Lung (tissue), 12 donors: Measurements from ENCODE around the gene DGKD. TPM values are rescaled to one million over a fixed set of nuclear protein-coding genes. Genes with fewer than 3 reads are reported as not detected.

Source experiments
- ATAC-seq: fragments of 200-7000 bp; cut with Tn5 transposase; one replicate; pipeline ENCODE4 v1.9.1; 2020; ENCODE audit warnings: moderate number of reproducible peaks; ENCODE audit not compliant: insufficient read depth, low FRiP score
- DNase-seq, 3 donors: peaks; one replicate each; pipeline ENCODE4 v3.0.0-alpha.2; 2013 to 2017
- H3K27ac ChIP-seq, 2 donors: one replicate each; pipeline ENCODE4 v1.5.1; 2013; ENCODE audit warnings: mild to moderate bottlenecking in 2 of 2, moderate library complexity in 2 of 2, control low read depth in 1 of 2, inconsistent platforms in 1 of 2, low read depth in 1 of 2, low read length in 1 of 2
- H3K27me3 ChIP-seq, 3 donors: one replicate each; pipeline ENCODE4 v1.5.1; 2013; ENCODE audit warnings: low read length in 2 of 3; ENCODE audit not compliant: control insufficient read depth in 3 of 3, insufficient read depth in 3 of 3
- H3K36me3 ChIP-seq, 4 donors: one replicate each; pipeline ENCODE4 v1.5.1; 2013; ENCODE audit warnings: low read length in 4 of 4, mild to moderate bottlenecking in 1 of 4, moderate library complexity in 1 of 4; ENCODE audit not compliant: control insufficient read depth in 4 of 4, insufficient read depth in 4 of 4
- H3K4me1 ChIP-seq, 5 donors: one replicate each; pipeline ENCODE4 v1.5.1; 2013; ENCODE audit warnings: low read length in 5 of 5, mild to moderate bottlenecking in 2 of 5, moderate library complexity in 1 of 5; ENCODE audit not compliant: control insufficient read depth in 5 of 5, insufficient read depth in 5 of 5
- H3K4me3 ChIP-seq: one replicate; pipeline ENCODE4 v1.5.1; 2013; ENCODE audit warnings: mild to moderate bottlenecking, control low read depth, moderate library complexity
- H3K9ac ChIP-seq, 2 donors: one replicate each; pipeline ENCODE4 v1.5.1; 2013; ENCODE audit warnings: low read length in 2 of 2, control low read depth in 1 of 2; ENCODE audit not compliant: insufficient read depth in 1 of 2
- H3K9me3 ChIP-seq, 4 donors: one replicate each; pipeline ENCODE4 v1.5.1; 2013; ENCODE audit warnings: low read length in 3 of 4, mild to moderate bottlenecking in 1 of 4, moderate library complexity in 1 of 4; ENCODE audit not compliant: control insufficient read depth in 4 of 4, insufficient read depth in 3 of 4
- whole genome bisulfite sequencing, 2 donors: extraction: QIAGEN DNeasy Blood & Tissue Kit; methylation state at CpG; one replicate each; pipeline ENCODE4 v1.1.7; 2013; 5-methylcytosine and 5-hydroxymethylcytosine counted together
- polyA plus RNA-seq, 2 donors: library from polyadenylated mRNA; stranded (reverse); fragments of 200-250 nt; gene quantifications; one replicate each; pipeline ENCODE4 v1.2.1, GENCODE V29; 2013
- total RNA-seq, 2 donors: library from RNA; depleted of rRNA in 1 of 2; stranded (reverse); fragments of >200 nt in 1 of 2; gene quantifications; one replicate each; pipeline ENCODE4 v1.2.1, GENCODE V29; 2014 to 2021
- TF ChIP-seq, protein P1 (sequence below): IDR thresholded peaks from 2 replicates; pipeline ENCODE4 v1.5.1; 2012; ENCODE audit warnings: mild to moderate bottlenecking; ENCODE audit errors: control extremely low read depth, extremely low read depth
- donor health status: control.
- donor health status: control.
- donor health status: Bipolar disorder and iron deficiency.
- donor health status: healthy.
- donor health status: DM: yes; HTN: yes; CAD: no.

The DGKD gene
- total and polyA plus RNA-seq, 4 donors = 30.3 to 77.4 (median 44.0) TPM

DNA sequence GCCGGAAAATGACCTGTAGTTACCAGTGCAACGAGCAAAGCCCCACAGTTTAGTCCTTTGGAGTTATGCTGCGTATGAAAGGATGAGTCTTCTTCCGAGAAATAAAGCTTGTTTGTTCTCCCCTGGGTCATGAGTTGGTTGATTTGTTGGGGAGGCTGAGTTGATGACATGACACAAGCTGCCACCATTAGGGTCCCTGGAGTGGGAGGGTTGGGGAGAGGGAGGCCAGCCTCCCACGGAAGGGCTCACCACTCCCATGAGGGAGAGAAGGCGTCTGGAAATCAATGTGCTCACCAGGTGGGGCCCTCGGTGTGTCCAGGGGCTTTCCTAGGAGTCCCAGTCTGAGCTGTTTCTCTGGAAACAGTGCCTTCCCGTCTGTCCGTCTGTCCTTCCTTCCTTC is 7.4 kb upstream of the DGKD start:
- 74 to 77% methylated on average over 9 of the region's 9 CpGs for WGBS, 2 donors
- Histone ChIP-seq H3K27ac (no peak overlapping the region), H3K36me3 (no peaks in the 10 kb centered on the region), H3K4me1 (peaks cover 0 to 2% (median 0%) of the 10 kb centered on the region in 5 donors), H3K4me3 (no peak overlapping the region), H3K27me3 (no peaks in the 10 kb centered on the region), H3K9me3 (no peaks in the 10 kb centered on the region), H3K9ac (no peak overlapping the region)
- ATAC-seq (no peak), DNase-seq (no peak)
- TF ChIP-seq, protein P1, sequence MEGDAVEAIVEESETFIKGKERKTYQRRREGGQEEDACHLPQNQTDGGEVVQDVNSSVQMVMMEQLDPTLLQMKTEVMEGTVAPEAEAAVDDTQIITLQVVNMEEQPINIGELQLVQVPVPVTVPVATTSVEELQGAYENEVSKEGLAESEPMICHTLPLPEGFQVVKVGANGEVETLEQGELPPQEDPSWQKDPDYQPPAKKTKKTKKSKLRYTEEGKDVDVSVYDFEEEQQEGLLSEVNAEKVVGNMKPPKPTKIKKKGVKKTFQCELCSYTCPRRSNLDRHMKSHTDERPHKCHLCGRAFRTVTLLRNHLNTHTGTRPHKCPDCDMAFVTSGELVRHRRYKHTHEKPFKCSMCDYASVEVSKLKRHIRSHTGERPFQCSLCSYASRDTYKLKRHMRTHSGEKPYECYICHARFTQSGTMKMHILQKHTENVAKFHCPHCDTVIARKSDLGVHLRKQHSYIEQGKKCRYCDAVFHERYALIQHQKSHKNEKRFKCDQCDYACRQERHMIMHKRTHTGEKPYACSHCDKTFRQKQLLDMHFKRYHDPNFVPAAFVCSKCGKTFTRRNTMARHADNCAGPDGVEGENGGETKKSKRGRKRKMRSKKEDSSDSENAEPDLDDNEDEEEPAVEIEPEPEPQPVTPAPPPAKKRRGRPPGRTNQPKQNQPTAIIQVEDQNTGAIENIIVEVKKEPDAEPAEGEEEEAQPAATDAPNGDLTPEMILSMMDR = no peak

DNA sequence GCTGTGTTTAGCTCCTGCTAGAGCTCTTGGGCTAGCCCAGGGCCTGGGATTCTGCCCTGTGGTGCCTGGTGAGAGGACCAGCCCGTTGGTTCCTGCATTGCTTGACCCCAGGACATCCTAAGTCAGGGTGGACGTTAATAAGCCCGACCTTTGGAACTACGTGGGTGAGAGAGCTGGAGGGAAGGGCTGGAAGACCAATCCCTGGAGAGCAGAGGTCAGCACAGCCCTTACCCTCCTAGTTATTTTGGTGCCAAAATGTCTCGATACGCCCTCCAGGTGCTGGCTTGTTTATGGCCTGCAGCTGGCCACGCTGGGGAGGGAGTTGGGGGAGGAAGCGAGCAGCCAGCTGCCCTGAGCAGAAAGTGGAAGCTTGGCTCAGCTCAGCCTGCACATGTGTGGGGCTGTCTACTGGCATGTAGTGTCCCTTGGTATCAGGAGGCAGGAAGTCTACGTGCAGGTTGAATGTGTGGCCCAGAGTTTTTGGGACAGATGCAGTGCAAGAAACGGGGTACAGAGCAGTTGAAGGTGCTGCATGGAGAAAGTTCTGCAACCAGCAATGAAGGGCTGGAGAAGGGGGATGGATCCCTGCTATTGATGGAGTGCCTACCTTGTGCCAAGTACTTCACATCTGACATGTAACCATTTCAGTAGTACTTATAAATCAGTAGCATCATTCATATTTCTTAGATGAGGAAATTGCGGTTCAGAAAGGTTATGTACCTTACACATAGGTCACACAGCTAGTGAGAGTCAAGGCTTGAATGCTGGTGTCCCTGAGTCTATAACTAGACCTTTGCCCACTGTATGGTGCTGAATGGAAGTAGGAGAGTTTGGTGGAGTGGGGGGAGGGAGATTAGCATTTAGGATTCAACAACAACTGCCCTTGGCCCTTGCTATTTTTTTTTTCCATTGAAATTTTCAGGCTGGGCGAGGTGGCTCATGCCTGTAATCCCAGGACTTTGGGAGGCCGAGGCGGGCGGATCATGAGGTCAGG is 5.0 kb upstream of the DGKD start:
- DNase-seq = peak in 2 of 3 donors; percentile 33 to 50
- H3K9ac ChIP-seq = no peak overlapping the region
- WGBS, 2 donors = 47 to 55% methylated on average over 15 of the region's 15 CpGs

DNA sequence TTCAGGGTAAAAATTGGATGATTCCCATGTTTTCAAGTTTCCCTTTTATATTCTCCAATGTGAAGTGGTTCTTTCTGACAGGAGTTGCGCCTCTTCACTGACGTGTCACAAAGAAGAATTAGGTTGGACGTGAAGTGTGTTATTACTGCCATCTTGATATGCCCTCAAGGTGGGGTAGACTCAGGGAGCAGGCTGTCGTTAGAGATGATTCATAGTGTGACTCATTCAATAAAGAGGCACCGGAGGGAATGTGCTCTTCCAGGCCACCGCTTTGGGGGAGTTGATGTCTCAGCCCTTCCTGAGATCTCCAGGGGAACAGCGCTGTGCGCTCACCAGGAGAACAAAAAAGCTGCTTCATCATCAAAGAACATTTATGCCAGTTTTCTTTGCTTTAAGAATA is 3.6 kb upstream of the DGKD start:
- H3K9me3 ChIP-seq = no peaks in the 10 kb centered on the region
- no peak overlapping the region for H3K27ac ChIP-seq
- no peak for ATAC-seq
- TF ChIP-seq, protein P1 = no peak
- H3K9ac ChIP-seq = no peak overlapping the region
- H3K4me3 ChIP-seq = no peak overlapping the region
- H3K4me1 ChIP-seq = peaks cover 0 to 14% (median 0%) of the 10 kb centered on the region in 5 donors
- DNase-seq = no peak
- 38 to 39% methylated on average over 8 of the region's 8 CpGs for WGBS, 2 donors
- H3K36me3 ChIP-seq = no peaks in the 10 kb centered on the region
- no peaks in the 10 kb centered on the region for H3K27me3 ChIP-seq

More for the DNA sequence above, 5.0 kb upstream of the DGKD start:
- Histone ChIP-seq H3K9me3 (no peaks in the 10 kb centered on the region), H3K27ac (no peak overlapping the region), H3K4me3 (no peak overlapping the region), H3K27me3 (no peaks in the 10 kb centered on the region), H3K4me1 (peaks cover 0 to 8% (median 0%) of the 10 kb centered on the region in 5 donors), H3K36me3 (no peaks in the 10 kb centered on the region)
- TF ChIP-seq, protein P1 = no peak
- no peak for ATAC-seq
